AG08396 (cell line): ENCODE data around the gene XYLT1.

Experiments used
- DNase-seq: peaks from one replicate; pipeline ENCODE4 v3.0.0; 2012; ENCODE audit warnings: low spot score, mixed read lengths

The XYLT1 gene

GRCh38 chr16:17177242-17177958 is 293.4 kb downstream of the XYLT1 start:
- DNase-seq, result no peak

GRCh38 chr16:17176199-17176598 is 294.6 kb downstream of the XYLT1 start:
- DNase-seq, result no peak

GRCh38 chr16:17173281-17173680 is 297.5 kb downstream of the XYLT1 start:
- DNase-seq, result no peak

DNA sequence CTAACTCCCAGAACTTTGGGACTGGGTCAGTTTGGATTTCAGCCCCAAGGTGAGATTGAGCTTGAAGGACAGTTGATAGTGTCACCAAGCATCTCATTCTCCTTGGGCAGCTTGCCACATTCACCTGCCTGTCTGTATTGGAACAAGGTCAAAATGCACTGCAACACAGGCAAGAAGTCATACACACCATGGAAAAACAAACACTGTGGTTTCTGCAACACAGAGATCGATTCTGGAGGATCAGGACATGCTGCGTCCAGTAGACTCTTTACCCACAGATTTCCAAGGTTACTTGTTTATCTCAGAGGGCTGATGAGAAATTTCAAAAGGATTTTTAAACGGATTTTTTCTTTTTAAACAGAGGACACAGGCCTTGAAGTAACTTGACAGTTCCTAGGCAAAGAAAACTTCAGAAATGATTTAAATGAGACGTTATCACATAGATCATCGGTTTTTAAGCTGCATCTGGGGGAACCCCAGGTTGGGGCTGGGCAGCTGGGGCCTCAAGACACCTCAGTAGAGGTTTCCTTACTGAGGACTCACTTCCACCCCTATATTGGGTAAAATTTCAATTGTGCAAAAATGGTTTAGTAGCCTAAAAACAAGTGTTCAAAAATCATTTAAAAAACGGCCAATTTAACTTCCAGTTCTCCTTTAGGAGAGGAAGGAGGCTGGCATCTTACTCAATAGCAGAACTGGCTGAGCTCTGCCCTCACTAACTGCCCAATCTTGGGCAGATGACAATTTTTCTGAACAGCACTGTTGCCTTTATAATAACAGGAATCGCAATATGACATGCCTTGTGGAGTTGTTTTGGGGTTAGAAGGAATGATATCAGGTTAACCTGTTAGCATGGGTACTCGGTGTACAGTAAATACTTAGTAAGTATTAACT is 299.3 kb downstream of the XYLT1 start:
- DNase-seq, result no peak

GRCh38 chr16:17170435-17170834 is 300.3 kb downstream of the XYLT1 start:
- DNase-seq, result no peak

DNA sequence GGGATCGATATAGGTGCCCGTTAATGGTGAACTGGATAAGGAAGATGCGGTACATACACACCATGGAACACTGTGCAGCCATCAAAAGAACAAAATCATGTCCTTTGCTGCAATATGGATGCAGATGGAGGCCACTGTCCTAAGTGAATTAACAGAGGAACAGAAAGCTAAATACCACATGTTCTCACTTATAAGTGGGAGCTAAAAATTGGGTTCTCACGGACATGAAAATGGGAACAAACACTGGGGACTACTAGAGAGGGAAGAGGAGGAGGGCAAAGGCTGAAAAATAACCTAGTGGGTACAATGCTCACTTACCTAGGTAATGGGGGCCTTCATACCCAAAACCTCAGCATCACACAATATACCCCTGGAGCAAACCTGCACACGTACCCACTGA is 302.6 kb downstream of the XYLT1 start:
- DNase-seq, result no peak

GRCh38 chr16:17166095-17166494 is 304.7 kb downstream of the XYLT1 start:
- no peak for DNase-seq

DNA sequence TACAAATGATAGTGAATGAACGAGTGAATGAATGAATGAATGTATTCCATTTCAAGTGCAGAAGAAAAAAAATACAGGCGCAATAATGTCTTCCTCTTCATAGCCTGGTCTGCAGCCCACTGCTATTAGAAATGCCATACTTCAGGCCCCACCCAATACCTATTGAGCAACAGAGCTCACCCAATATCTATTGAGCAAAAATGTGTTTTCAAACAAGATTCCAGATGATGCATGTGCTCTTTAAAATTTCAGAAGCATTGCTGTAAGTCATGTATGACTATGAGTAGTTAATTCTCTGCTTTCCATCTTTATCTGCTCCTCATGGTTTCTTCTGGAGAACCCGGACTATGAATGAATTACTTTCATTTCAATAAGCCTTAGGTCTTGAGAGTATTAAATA is 308.2 kb downstream of the XYLT1 start:
- DNase-seq, result no peak

DNA sequence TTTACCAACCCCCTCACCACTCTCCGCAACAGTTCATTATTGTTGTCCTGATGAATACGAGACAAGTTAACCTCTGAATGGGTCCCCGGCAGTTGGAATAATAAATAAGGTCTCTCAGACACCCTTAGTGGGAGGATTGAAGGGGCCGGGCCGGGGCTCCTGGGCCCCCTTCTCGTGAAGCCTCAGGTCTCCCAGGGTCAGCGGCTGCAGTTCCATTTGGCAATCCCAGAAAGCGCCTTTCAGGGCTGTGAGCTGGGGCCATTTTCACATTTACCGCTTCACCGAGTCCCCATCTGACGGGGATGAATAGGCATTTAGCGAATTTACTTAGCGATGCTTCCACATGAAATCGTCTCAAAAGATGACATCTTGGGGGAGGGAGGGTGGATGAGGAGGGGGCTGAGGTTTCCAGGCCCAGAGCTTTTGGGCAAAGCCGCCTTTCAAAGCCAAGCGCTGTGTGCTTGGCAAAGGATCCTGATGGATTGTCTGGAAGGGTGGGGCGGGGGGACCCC is 309.8 kb downstream of the XYLT1 start:
- no peak for DNase-seq

GRCh38 chr16:17160285-17160853 is 310.4 kb downstream of the XYLT1 start:
- no peak for DNase-seq

DNA sequence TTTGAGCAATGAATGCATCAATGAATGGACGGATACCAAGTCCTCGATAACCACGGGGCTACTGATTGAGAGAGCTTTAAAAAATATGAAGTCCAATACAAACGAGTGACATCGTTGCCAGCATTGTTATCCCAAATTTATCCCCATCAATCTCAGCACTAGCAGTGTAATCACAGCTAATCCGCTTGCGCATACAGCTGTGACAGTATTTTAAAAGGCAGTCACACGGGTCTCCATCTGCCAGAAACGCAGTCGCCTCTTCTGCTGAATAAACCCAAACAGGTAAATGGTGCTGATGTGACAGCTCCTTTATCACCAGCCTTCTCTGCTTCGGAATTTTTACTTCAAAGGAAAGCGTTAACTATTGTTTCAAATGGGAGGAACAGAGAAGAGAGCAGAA is 311.1 kb downstream of the XYLT1 start:
- no peak for DNase-seq

DNA sequence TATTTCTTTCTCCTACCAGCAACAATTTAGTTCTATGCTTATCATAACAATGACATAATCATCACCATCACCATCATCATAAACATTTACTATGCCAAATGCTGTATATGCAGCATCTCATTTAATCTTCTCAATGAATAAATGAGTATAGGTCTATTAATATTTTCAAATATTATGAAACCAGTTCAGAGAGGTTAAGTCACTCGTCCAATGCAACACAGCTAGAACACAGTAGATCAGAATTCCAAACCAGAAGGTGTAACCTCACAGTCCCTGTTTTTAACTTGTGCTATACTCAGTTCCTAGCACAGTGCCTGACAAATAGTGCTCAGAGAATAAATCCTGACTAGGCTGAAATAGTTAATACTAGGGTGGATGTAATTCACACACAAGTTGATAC is 314.8 kb downstream of the XYLT1 start:
- DNase-seq, result no peak

DNA sequence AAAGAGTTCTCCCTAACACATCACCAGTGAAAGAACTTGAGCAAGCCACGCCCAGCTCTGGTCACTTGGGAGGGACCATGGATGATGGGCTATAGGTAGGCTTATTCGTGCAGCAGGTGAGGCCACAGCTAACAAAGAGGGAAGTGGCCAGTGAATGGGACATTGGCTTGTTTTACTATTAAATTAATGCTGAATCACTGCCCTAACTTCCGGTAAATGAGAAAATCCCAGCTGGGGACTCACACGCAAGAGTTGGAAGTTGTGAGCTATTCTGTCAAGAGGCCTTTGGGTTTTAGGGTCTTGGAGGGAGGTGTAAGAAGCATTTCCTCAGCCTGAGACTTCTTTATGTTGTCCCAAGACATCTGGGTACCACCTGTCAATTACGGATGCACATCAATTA is 315.3 kb downstream of the XYLT1 start:
- no peak for DNase-seq

- DNase-seq, result no peak
Measured at GRCh38 chr16:17154981-17155380, 315.8 kb downstream of the XYLT1 start.

DNA sequence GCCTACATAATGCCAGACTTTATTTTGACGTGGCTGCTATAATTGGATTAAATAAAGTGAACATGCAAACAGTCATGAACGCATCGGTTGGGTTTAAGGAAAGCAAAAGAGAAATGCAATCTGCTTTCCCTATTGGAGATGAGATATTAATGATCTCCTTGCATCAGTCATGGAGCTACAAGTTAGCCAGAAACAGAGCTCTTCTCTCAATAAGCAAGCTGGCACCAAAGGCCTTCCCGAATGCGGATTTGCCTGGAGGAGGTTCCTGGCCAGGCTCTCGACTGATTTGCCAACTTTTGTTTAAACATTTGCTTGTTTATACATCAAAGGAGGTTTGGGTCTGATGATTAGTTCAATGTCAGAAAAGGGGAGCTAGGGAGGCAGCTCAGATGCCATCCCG is 318.4 kb downstream of the XYLT1 start:
- DNase-seq, result no peak

- DNase-seq, result no peak
Measured at GRCh38 chr16:17151335-17151734, 319.4 kb downstream of the XYLT1 start.

GRCh38 chr16:17149904-17150483 is 320.8 kb downstream of the XYLT1 start:
- DNase-seq, result no peak

- no peak for DNase-seq
Measured at GRCh38 chr16:17147942-17148341, 322.8 kb downstream of the XYLT1 start.

DNA sequence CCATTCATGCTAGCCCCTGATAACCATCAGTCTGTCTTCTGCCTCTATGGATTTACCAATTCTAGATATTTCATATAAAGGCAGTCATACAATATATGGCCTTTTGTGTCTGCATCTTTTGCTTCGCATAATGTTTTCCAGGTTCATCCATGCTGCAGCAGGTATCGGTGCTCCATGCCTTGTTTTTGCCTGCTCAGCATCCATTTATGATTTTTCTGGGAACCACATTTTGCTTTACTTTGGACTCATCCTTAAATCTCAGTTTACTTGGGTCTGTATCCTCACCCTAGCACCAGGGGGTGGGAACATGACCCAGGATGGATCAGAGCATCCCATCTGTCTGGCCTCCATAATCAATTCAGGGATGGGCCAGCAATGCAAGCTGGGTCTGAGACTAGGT is 325.7 kb downstream of the XYLT1 start:
- DNase-seq, result no peak

DNA sequence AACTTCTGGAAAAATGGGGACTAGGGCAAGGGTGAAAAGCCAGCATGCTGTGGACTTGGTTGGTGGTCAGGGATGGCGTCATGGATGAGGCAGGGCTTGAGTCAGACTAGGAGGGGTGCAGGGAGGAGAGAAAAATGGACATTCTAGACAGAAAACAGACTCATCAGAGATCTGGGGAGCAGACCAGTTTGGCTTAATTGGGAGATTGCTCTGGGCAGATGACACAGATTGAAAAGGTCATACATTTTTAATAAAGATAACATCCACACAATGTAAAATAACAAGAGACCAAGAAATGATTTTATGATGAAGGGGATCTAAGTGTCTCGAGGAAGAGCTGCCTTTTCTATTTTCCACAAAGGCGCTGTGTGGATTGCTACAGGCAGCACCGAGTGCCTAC is 326.3 kb downstream of the XYLT1 start:
- no peak for DNase-seq

DNA sequence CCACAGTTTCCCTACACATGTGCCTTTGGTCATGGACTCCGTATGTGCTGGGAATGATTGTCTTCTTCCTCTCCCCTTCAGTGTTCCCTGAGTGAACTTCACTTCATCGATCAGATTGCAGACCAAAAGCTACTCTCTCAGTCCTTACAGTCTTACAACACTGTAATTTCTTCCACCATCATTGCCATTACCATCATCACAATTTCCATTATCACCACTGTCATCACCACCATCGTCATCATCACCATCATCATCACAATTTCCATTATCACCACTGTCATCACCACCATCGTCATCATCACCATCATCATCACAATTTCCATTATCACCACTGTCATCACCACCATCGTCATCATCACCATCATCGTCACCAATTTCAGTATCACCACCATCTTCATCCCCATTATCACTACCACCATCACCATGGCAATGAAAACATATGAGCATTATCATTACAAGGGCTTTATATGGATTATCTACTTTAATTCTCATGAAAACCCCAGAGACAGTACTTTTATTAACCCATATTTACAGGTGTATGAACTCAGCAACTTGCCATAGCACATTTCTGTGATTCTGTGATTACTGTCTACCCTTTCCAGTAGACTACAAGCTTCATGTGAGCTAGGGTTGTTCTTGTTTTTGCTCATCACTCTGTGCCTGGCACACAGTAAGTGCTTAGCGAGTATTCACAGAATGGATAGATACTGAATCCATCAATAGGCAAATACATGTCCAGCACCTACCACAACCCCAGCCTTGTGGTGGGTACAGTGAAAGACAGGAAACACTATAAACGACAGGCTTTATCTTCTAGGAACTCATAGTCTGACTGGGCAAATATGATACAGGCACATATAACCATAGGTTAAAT is 327.0 kb downstream of the XYLT1 start:
- DNase-seq, result no peak

- DNase-seq, result peak; percentile 13
Measured at GRCh38 chr16:17138801-17139200, 332.0 kb downstream of the XYLT1 start.
